OCI-LY1 (cell line): Measurements from ENCODE around the gene MBOAT2.

Source experiments
- EZH2 ChIP-seq: fragments of 200-600 bp; sonication (generic), shearing (Covaris generic); IDR thresholded peaks from 2 replicates; pipeline ENCODE4 v1.8.0; 2017; ENCODE audit warnings: borderline replicate concordance, mixed run types, mild to moderate bottlenecking, antibody characterized with exemption, low read length, moderate library complexity, mixed read lengths
- TF ChIP-seq, protein P1 (sequence below): fragments of 200-600 bp; sonication (generic), shearing (Covaris generic); IDR thresholded peaks from 2 replicates; pipeline ENCODE4 v1.5.1; 2017; ENCODE audit warnings: mild to moderate bottlenecking, antibody characterized with exemption, low read length, moderate library complexity, mixed read lengths

DNA sequence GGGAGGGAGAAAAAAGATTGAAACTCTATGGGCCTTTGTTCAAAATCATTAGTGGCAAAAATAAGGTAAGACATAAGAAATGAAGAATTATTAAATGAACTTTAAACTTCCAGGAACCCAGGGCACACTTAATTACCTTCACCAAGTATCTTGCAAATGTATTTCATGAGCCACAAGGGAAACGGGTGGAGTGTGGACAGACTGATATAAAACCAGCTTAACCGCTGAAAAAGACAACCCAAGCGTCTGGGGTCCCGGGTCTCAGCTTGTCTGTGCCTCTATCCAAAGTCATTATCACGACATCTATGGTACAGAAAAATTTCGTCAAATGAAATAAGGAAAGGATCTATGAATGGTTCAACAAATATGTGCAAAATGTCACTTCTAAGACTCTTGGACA is 13.9 kb upstream of the MBOAT2 start:
- TF ChIP-seq, protein P1, sequence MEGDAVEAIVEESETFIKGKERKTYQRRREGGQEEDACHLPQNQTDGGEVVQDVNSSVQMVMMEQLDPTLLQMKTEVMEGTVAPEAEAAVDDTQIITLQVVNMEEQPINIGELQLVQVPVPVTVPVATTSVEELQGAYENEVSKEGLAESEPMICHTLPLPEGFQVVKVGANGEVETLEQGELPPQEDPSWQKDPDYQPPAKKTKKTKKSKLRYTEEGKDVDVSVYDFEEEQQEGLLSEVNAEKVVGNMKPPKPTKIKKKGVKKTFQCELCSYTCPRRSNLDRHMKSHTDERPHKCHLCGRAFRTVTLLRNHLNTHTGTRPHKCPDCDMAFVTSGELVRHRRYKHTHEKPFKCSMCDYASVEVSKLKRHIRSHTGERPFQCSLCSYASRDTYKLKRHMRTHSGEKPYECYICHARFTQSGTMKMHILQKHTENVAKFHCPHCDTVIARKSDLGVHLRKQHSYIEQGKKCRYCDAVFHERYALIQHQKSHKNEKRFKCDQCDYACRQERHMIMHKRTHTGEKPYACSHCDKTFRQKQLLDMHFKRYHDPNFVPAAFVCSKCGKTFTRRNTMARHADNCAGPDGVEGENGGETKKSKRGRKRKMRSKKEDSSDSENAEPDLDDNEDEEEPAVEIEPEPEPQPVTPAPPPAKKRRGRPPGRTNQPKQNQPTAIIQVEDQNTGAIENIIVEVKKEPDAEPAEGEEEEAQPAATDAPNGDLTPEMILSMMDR = no peak
- TF ChIP-seq EZH2 = no peak
